ENCODE measurements around the gene ANKFY1. TPM values are rescaled to one million over a fixed set of nuclear protein-coding genes. Genes with fewer than 3 reads are reported as not detected.

Gene ANKFY1
- total RNA-seq, 6 experiments from 2014 or later: 37.1 to 45.1 (median 40.7) TPM

- Mint-ChIP-seq H3K4me1 (ENCODE audit: low read depth) (peaks cover 52% of the 10 kb centered on the region), H3K27ac (peak overlapping the region; percentile 91), H3K9me3 (no peaks in the 10 kb centered on the region), H3K4me3 (peak overlapping the region; percentile 47), H3K27me3 (ENCODE audit: insufficient read depth) (no peaks in the 10 kb centered on the region; the same call in 1 of the 2 replicates), H3K36me3 (ENCODE audit: low read depth) (peaks cover 29% of the 10 kb centered on the region)
- no peak for TF ChIP-seq CTCF (IDR thresholded peaks at IDR 0.05)
- DNase-seq: peak; percentile 14
Measured at GRCh38 chr17:4204190-4204589, 59.6 kb downstream of the ANKFY1 start.

GRCh38 chr17:4201226-4201625, 62.6 kb downstream of the ANKFY1 start:
- Mint-ChIP-seq H3K27me3 (ENCODE audit: insufficient read depth) (no peaks in the 10 kb centered on the region), H3K27ac (no peak overlapping the region), H3K4me1 (ENCODE audit: low read depth) (peaks cover 33% of the 10 kb centered on the region), H3K9me3 (no peaks in the 10 kb centered on the region), H3K36me3 (ENCODE audit: low read depth) (peaks cover 19% of the 10 kb centered on the region), H3K4me3 (no peak overlapping the region)
- peak; percentile 10 for DNase-seq
- TF ChIP-seq CTCF (IDR thresholded peaks at IDR 0.05): no peak

GRCh38 chr17:4199818-4200402, 63.9 kb downstream of the ANKFY1 start:
- no peaks in the 10 kb centered on the region for H3K9me3 Mint-ChIP-seq
- H3K4me3 Mint-ChIP-seq: no peak overlapping the region
- no peak overlapping the region for H3K27ac Mint-ChIP-seq
- H3K27me3 Mint-ChIP-seq (ENCODE audit: insufficient read depth): no peaks in the 10 kb centered on the region
- peak; percentile 86 for TF ChIP-seq CTCF (IDR thresholded peaks at IDR 0.05)
- H3K4me1 Mint-ChIP-seq (ENCODE audit: low read depth): peaks cover 38% of the 10 kb centered on the region
- DNase-seq: no peak
- peaks cover 19% of the 10 kb centered on the region; the same call in 1 of the 2 replicates for H3K36me3 Mint-ChIP-seq (ENCODE audit: low read depth)

- no peaks in the 10 kb centered on the region for H3K9me3 Mint-ChIP-seq
- TF ChIP-seq CTCF (IDR thresholded peaks at IDR 0.05): no peak
- no peak overlapping the region for H3K4me3 Mint-ChIP-seq
- peaks cover 23% of the 10 kb centered on the region; the same call in 1 of the 2 replicates for H3K36me3 Mint-ChIP-seq (ENCODE audit: low read depth)
- no peak for DNase-seq
- H3K4me1 Mint-ChIP-seq (ENCODE audit: low read depth): peaks cover 29% of the 10 kb centered on the region
- H3K27ac Mint-ChIP-seq: no peak overlapping the region
- no peaks in the 10 kb centered on the region for H3K27me3 Mint-ChIP-seq (ENCODE audit: insufficient read depth)
Measured at GRCh38 chr17:4198995-4199394, 64.8 kb downstream of the ANKFY1 start.

- no peak for DNase-seq
- Mint-ChIP-seq H3K27me3 (ENCODE audit: insufficient read depth) (no peaks in the 10 kb centered on the region), H3K27ac (peak overlapping the region; percentile 87), H3K4me3 (peak overlapping the region; percentile 69; the same call in 1 of the 2 replicates), H3K36me3 (ENCODE audit: low read depth) (peaks cover 23% of the 10 kb centered on the region; the same call in 1 of the 2 replicates), H3K9me3 (no peaks in the 10 kb centered on the region), H3K4me1 (ENCODE audit: low read depth) (peaks cover 18% of the 10 kb centered on the region)
- TF ChIP-seq CTCF (IDR thresholded peaks at IDR 0.05): no peak
Measured at GRCh38 chr17:4195306-4195705, 68.5 kb downstream of the ANKFY1 start.
